GM12873 (cell line): ENCODE results near the gene PLA2G2F.

Experiments
- CTCF ChIP-seq: IDR thresholded peaks from 2 replicates; pipeline ENCODE4 v1.5.1; 2012; ENCODE audit warnings: low read depth, mild to moderate bottlenecking, moderate library complexity, low read length, control low read depth; ENCODE audit not compliant: insufficient read depth; ENCODE audit errors: missing control alignments

PLA2G2F gene

GRCh38 chr1:20188455-20188817, 49.3 kb downstream of the PLA2G2F start:
- no peak for TF ChIP-seq CTCF

- no peak for TF ChIP-seq CTCF
These were observed 50.5 kb downstream of the PLA2G2F start for GRCh38 chr1:20189664-20190063.

- TF ChIP-seq CTCF, result no peak
These were observed 51.4 kb downstream of the PLA2G2F start for GRCh38 chr1:20190256-20191160.

- no peak for TF ChIP-seq CTCF
These were observed 52.2 kb downstream of the PLA2G2F start for GRCh38 chr1:20191266-20191825.

- no peak for TF ChIP-seq CTCF
These were observed 53.2 kb downstream of the PLA2G2F start for GRCh38 chr1:20192364-20192763.

GRCh38 chr1:20192871-20193411, 53.8 kb downstream of the PLA2G2F start:
- no peak for TF ChIP-seq CTCF

- no peak for TF ChIP-seq CTCF
These were observed 55.1 kb downstream of the PLA2G2F start for GRCh38 chr1:20194224-20194623.
